Effector memory CD4-positive, alpha-beta T cell (primary cell): ENCODE data around the gene PMIS2.
"Not testable (repeated sequence)": the region's sequence is repeated elsewhere in the genome, so short reads cannot be mapped to it uniquely, and the experiment has no call there.

Experiments
- DNase-seq, 3 donors: peaks; one replicate each; pipeline ENCODE4 v3.0.0-alpha.2; 2020
- H3K27ac ChIP-seq: 2 replicates; pipeline ENCODE4 v1.7.0; 2013; ENCODE audit warnings: mild to moderate bottlenecking, low read length, moderate library complexity; ENCODE audit not compliant: insufficient read depth, poor library complexity, severe bottlenecking
- H3K27me3 ChIP-seq: replicated peaks from 2 replicates; pipeline ENCODE4 v1.7.0; 2013; ENCODE audit warnings: mild to moderate bottlenecking, low read length; ENCODE audit not compliant: insufficient read depth, control insufficient read depth, poor library complexity, severe bottlenecking
- H3K36me3 ChIP-seq: 2 replicates; pipeline ENCODE4 v1.7.0; 2013; ENCODE audit warnings: mild to moderate bottlenecking, low read length, moderate library complexity; ENCODE audit not compliant: control insufficient read depth, insufficient read depth
- H3K4me1 ChIP-seq: 2 replicates; pipeline ENCODE4 v1.7.0; 2013; ENCODE audit warnings: low read length, mild to moderate bottlenecking; ENCODE audit not compliant: control insufficient read depth, insufficient read depth, poor library complexity, severe bottlenecking
- H3K4me3 ChIP-seq: 2 replicates; pipeline ENCODE4 v1.7.0; 2013; ENCODE audit warnings: low read length, low read depth, mild to moderate bottlenecking; ENCODE audit not compliant: insufficient read depth, poor library complexity, severe bottlenecking
- H3K9me3 ChIP-seq: 2 replicates; pipeline ENCODE4 v1.7.0; 2013; ENCODE audit warnings: mild to moderate bottlenecking, low read length, moderate library complexity; ENCODE audit not compliant: control insufficient read depth

Gene PMIS2

DNA sequence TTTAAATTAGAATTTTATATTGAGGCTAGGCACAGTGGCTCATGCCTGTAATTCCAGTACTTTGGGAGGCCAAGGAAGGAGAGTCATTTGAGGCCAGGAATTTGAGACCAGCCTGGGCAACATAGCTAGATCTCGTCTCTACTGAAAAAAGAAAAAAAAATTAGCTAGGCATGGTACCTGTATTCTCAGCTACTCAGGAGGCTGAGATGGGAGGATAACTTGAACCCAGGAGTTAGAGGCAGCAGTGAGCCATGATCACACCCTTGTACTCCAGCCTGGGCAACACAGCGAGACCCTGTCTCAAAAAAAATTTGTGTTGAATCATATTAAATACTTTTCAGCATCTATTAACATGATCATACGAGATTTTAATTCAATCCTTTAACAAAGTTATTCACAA is 4.9 kb downstream of the PMIS2 start:
- H3K27ac ChIP-seq = no peak overlapping the region
- DNase-seq = no peak
- H3K4me1 ChIP-seq = no peaks in the 10 kb centered on the region
- no peaks in the 10 kb centered on the region for H3K27me3 ChIP-seq
- no peaks in the 10 kb centered on the region for H3K36me3 ChIP-seq
- no peaks in the 10 kb centered on the region for H3K9me3 ChIP-seq
- H3K4me3 ChIP-seq = no peak overlapping the region

DNA sequence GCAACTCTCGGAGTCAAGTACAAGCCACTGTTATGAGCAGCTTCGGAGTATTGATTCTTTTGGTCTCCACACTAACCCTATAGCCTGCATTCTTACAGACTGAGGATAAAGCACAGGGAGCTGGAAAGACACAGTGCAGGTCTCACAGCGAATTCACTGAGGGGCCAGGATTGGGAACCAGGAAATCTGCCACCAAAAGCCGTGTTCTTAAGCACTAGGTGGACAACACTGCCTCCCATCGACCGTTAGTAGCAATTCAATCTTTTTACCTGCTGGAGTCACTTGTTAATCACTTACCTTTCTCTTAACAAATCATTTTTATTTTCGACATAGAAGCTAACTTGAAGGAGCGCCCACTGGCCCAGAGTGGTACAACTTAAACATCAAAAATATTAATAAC is 6.3 kb downstream of the PMIS2 start:
- Histone ChIP-seq H3K27ac (no peak overlapping the region), H3K4me3 (no peak overlapping the region), H3K36me3 (no peaks in the 10 kb centered on the region), H3K9me3 (no peaks in the 10 kb centered on the region), H3K27me3 (no peaks in the 10 kb centered on the region), H3K4me1 (no peaks in the 10 kb centered on the region)
- DNase-seq = no peak

DNA sequence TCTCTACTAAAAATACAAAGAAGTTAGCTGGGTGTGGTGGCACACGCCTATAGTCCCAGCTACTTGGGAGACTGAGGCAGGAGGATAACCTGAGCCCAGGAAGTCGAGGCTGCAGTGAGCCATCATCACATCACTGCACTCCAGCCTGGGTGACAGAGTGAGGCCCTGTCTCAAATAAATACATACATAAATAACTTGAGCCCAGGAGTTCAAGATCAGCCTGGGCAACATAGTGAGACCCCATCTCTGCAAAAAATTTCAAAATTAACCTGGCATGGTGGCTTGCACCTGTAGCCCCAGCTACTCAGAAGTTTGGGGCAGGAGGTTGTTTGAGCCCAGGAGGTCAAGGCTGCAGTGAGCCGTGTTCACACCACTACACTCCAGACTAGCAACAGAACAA is 9.1 kb downstream of the PMIS2 start:
- not testable (repeated sequence) for H3K27ac ChIP-seq, H3K4me3 ChIP-seq, H3K9me3 ChIP-seq, H3K4me1 ChIP-seq, H3K36me3 ChIP-seq, H3K27me3 ChIP-seq, DNase-seq

DNA sequence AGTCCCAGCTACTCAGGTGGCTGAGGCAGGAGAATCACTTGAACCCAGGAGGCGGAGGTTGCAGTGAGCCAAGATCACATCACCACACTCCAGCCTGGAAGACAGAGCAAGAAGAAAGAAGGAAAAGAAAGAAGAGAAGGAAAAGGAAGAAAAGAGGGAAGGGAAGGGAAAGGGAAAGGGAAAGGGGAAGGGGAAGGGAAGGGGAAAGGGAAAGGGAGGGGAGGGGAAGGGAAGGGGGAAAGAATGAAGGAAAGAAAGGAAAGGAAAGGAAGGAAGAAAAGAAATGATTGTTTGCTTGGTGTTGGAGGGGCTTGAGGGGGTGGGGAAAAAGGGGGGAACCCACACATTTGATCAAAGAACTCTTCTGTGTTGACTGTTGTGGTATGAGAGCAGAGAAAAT is 10.0 kb downstream of the PMIS2 start:
- no peaks in the 10 kb centered on the region for H3K36me3 ChIP-seq
- no peaks in the 10 kb centered on the region for H3K4me1 ChIP-seq
- no peak overlapping the region for H3K4me3 ChIP-seq

DNA sequence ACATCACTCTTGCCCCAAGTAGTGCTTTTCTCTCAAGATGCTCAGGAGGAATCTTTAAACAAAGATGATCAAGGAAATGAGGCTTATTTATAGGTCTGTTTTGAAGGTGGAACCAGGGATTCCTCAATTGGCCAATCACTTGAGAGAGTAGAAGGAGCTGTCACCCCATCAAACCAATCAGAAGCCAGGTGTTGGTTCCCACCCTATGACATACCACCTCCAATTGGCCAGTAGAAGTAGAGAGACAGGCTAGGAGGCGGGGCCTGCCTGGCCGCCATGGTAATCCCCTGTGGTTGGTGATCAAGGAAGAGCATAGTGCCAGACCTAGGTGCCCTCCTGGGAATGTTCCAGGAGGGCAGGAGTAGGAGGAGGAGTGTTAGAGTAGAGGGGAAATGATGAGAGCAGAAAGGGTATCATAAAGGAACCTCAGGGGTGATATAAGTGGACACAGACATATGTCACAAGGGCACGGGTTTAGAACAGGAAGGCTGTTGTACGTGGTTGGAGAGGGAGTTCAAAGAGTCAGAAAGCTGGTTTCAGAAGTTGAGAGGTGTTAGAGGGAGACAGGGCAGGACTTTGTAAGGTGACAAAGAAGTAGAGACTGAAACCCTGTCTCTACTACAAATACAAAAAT is 10.5 kb downstream of the PMIS2 start:
- Histone ChIP-seq H3K4me3 (no peak overlapping the region), H3K36me3 (no peaks in the 10 kb centered on the region), H3K4me1 (no peaks in the 10 kb centered on the region), H3K9me3 (no peaks in the 10 kb centered on the region), H3K27me3 (no peaks in the 10 kb centered on the region), H3K27ac (no peak overlapping the region)
- no peak for DNase-seq

More for the DNA sequence above, 10.0 kb downstream of the PMIS2 start:
- no peaks in the 10 kb centered on the region for H3K27me3 ChIP-seq
- no peak for DNase-seq
- no peaks in the 10 kb centered on the region for H3K9me3 ChIP-seq
- H3K27ac ChIP-seq = no peak overlapping the region

DNA sequence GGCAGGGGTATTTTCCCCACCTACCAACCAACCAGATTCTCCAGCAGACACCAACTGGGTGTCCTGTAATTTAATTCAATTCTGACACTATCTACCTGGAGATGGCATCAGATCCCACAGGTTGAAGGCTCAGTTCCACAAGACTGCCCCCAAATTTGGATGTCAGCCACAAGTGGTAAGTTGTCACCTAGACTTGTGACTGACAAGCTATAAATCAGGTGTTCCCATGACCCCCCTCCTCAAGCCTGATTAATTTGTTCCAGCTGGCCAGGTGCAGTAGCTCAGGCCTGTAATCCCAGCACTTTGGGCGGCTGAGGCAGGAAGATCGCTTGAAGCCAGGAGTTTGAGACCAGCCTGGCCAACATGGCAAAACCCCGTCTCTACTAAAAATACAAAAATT is 16.0 kb downstream of the PMIS2 start:
- Histone ChIP-seq H3K27me3 (no peaks in the 10 kb centered on the region), H3K4me1 (no peaks in the 10 kb centered on the region), H3K27ac (no peak overlapping the region), H3K36me3 (no peaks in the 10 kb centered on the region), H3K9me3 (no peaks in the 10 kb centered on the region), H3K4me3 (no peak overlapping the region)
- no peak for DNase-seq

DNA sequence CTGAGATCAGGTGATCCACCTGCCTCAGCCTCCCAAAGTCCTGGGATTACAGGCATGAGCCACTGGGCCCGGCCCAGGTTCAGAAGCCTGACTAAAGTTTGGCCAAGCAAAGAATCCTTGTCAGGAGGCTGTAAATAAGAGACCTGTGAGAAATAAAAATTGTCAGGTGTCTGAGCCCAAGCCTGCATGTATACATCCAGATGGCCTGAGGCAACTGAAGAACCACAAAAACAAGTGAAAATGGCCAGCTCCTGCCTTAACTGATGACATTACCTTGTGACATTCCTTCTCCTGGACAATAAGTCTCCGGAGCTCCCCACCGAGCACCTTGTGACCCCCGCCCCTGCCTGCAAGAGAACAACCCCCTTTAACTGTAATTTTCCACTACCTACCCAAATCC is 18.5 kb downstream of the PMIS2 start:
- H3K4me3 ChIP-seq, H3K4me1 ChIP-seq, H3K9me3 ChIP-seq, H3K36me3 ChIP-seq, DNase-seq, H3K27me3 ChIP-seq, H3K27ac ChIP-seq: not testable (repeated sequence)

DNA sequence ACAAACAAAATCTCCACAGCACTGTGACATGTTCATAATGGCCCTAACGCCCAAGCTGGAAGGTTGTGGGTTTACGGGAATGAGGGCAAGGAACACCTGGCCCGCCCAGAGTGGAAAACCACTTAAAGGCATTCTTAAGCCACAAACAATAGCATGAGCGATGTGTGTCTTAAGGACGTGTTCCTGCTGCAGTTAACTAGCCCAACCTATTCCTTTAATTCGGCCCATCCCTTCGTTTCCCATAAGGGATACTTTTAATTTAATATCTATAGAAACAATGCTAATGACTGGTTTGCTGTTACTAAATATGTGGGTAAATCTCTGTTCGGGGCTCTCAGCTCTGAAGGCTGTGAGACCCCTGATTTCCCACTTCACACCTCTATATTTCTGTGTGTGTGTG is 21.2 kb downstream of the PMIS2 start:
- not testable (repeated sequence) for DNase-seq, H3K9me3 ChIP-seq, H3K4me3 ChIP-seq, H3K27me3 ChIP-seq, H3K36me3 ChIP-seq, H3K27ac ChIP-seq
- peaks cover 15% of the 10 kb centered on the region for H3K4me1 ChIP-seq

DNA sequence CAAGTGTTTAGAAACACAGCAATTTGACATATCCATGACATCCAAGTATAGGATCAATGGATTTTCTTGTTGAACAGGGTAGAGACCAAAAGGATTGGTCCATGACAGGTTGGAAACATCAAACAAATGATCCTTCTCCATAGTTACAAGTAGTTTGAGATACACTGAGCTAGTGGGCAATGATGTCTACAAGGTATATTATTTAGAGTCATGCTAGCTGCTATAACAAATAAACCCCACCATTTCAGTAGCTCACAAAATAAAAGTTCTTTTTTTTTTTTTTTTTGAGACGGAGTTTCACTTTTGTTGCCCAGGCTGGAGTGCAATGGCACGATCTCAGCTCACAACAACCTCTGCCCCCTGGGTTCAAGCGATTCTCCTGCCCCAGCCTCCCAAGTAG is 21.7 kb downstream of the PMIS2 start:
- Histone ChIP-seq H3K27ac (no peak overlapping the region), H3K4me3 (no peak overlapping the region), H3K4me1 (peaks cover 17% of the 10 kb centered on the region), H3K36me3 (no peaks in the 10 kb centered on the region), H3K9me3 (no peaks in the 10 kb centered on the region), H3K27me3 (no peaks in the 10 kb centered on the region)
- DNase-seq = no peak

DNA sequence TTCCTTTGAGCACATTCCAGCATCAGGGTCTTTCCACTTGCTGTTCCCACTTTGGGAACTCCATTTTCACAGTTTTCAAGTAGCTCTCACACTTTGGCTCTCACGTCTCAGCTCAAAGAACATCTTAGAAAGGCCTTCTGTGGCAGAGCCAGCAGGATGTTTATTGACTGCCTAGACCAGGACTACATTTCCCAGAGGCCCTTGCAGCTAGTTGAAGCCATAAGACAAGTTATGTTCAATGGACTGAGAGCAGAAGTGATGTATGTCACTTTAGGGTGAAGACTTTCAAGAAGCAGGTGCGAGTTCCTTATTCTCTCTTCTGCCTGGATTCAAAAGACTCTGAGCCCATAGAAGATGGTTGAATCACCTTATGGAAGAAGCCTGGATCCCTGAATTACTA is 22.3 kb downstream of the PMIS2 start:
- Histone ChIP-seq H3K36me3 (no peaks in the 10 kb centered on the region), H3K4me1 (peaks cover 22% of the 10 kb centered on the region), H3K4me3 (no peak overlapping the region), H3K27ac (no peak overlapping the region), H3K27me3 (no peaks in the 10 kb centered on the region), H3K9me3 (no peaks in the 10 kb centered on the region)
- DNase-seq = no peak
